ENCODE results near the gene DNM2.
A peak's percentile ranks its signal among the peaks of the same experiment; 100 is the strongest.
"Not testable (repeated sequence)": the region's sequence is repeated elsewhere in the genome, so short reads cannot be mapped to it uniquely, and the experiment has no call there.

The DNM2 gene

GRCh38 chr19:10747674-10748073, 29.8 kb downstream of the DNM2 start:
- no peak for DNase-seq
- Mint-ChIP-seq H3K4me3 (no peak overlapping the region), H3K9me3 (no peaks in the 10 kb centered on the region), H3K27me3 (no peaks in the 10 kb centered on the region), H3K27ac (peak overlapping the region; percentile 69), H3K4me1 (peaks cover 54 to 81% of the 10 kb centered on the region in 2 donors), H3K36me3 (peaks cover 6 to 9% of the 10 kb centered on the region in 2 donors)
- ATAC-seq (replicated peaks) = no peak

GRCh38 chr19:10748195-10748926, 30.5 kb downstream of the DNM2 start:
- no peak for DNase-seq
- Mint-ChIP-seq H3K4me3 (no peak overlapping the region), H3K36me3 (peaks cover 4 to 9% of the 10 kb centered on the region in 2 donors), H3K27me3 (no peaks in the 10 kb centered on the region), H3K27ac (peak overlapping the region; percentile 81), H3K4me1 (peaks cover 56 to 81% of the 10 kb centered on the region in 2 donors), H3K9me3 (no peaks in the 10 kb centered on the region)
- no peak for ATAC-seq (replicated peaks)

GRCh38 chr19:10748927-10749434, 31.1 kb downstream of the DNM2 start:
- Mint-ChIP-seq H3K4me3 (peak overlapping the region in 1 of 2 donors; percentile 15), H3K27ac (peak overlapping the region; percentile 81), H3K27me3 (no peaks in the 10 kb centered on the region), H3K9me3 (no peaks in the 10 kb centered on the region), H3K4me1 (peaks cover 56 to 84% of the 10 kb centered on the region in 2 donors), H3K36me3 (peaks cover 4 to 9% of the 10 kb centered on the region in 2 donors)
- DNase-seq (no peak), ATAC-seq (replicated peaks) (peak; percentile 58 to 70)

GRCh38 chr19:10749435-10750384, 31.8 kb downstream of the DNM2 start:
- peaks cover 4 to 12% of the 10 kb centered on the region in 2 donors for H3K36me3 Mint-ChIP-seq
- peak overlapping the region in 1 of 2 donors; percentile 15 for H3K4me3 Mint-ChIP-seq
- ATAC-seq (replicated peaks) = no peak

GRCh38 chr19:10751109-10751953, 33.5 kb downstream of the DNM2 start:
- DNase-seq (no peak), ATAC-seq (replicated peaks) (no peak)
- H3K36me3 Mint-ChIP-seq = peaks cover 5 to 20% of the 10 kb centered on the region in 2 donors
- no peaks in the 10 kb centered on the region for H3K27me3 Mint-ChIP-seq
- H3K4me1 Mint-ChIP-seq = peaks cover 57 to 87% of the 10 kb centered on the region in 2 donors
- peak overlapping the region; percentile 91 for H3K27ac Mint-ChIP-seq
- peak overlapping the region in 1 of 2 donors; percentile 33 for H3K4me3 Mint-ChIP-seq
- no peaks in the 10 kb centered on the region for H3K9me3 Mint-ChIP-seq

More at GRCh38 chr19:10749435-10750384, 31.8 kb downstream of the DNM2 start:
- Mint-ChIP-seq H3K9me3 (no peaks in the 10 kb centered on the region), H3K4me1 (peaks cover 57 to 91% of the 10 kb centered on the region in 2 donors), H3K27ac (peak overlapping the region; percentile 81), H3K27me3 (no peaks in the 10 kb centered on the region)
- no peak for DNase-seq

- peaks cover 65 to 93% of the 10 kb centered on the region in 2 donors for H3K4me1 Mint-ChIP-seq
- no peaks in the 10 kb centered on the region for H3K27me3 Mint-ChIP-seq
- no peaks in the 10 kb centered on the region for H3K9me3 Mint-ChIP-seq
- H3K27ac Mint-ChIP-seq = peak overlapping the region; percentile 91
- peaks cover 11 to 23% of the 10 kb centered on the region in 2 donors for H3K36me3 Mint-ChIP-seq
- ATAC-seq (replicated peaks) (no peak), DNase-seq (no peak)
- H3K4me3 Mint-ChIP-seq = no peak overlapping the region
Observed at GRCh38 chr19:10752237-10752912, 34.5 kb downstream of the DNM2 start.

GRCh38 chr19:10752913-10753704, 35.2 kb downstream of the DNM2 start:
- ATAC-seq (replicated peaks) (no peak), DNase-seq (no peak)
- Mint-ChIP-seq H3K36me3 (peaks cover 9 to 20% of the 10 kb centered on the region in 2 donors), H3K4me1 (peaks cover 59 to 92% of the 10 kb centered on the region in 2 donors), H3K27ac (peak overlapping the region; percentile 31), H3K9me3 (no peaks in the 10 kb centered on the region), H3K27me3 (no peaks in the 10 kb centered on the region), H3K4me3 (no peak overlapping the region)

GRCh38 chr19:10756371-10756770, 38.5 kb downstream of the DNM2 start:
- H3K4me1 Mint-ChIP-seq = peaks cover 53 to 86% of the 10 kb centered on the region in 2 donors
- DNase-seq (no peak), ATAC-seq (replicated peaks) (no peak)
- H3K4me3 Mint-ChIP-seq = no peak overlapping the region
- H3K9me3 Mint-ChIP-seq = peaks cover 4% of the 10 kb centered on the region in 2 donors
- peak overlapping the region; percentile 86 for H3K27ac Mint-ChIP-seq
- H3K27me3 Mint-ChIP-seq = no peaks in the 10 kb centered on the region
- peaks cover 26 to 44% of the 10 kb centered on the region in 2 donors for H3K36me3 Mint-ChIP-seq

GRCh38 chr19:10756791-10757190, 38.9 kb downstream of the DNM2 start:
- peaks cover 4% of the 10 kb centered on the region in 2 donors for H3K9me3 Mint-ChIP-seq
- peaks cover 30 to 46% of the 10 kb centered on the region in 2 donors for H3K36me3 Mint-ChIP-seq
- H3K4me3 Mint-ChIP-seq = no peak overlapping the region
- peaks cover 53 to 86% of the 10 kb centered on the region in 2 donors for H3K4me1 Mint-ChIP-seq
- H3K27ac Mint-ChIP-seq = peak overlapping the region; percentile 86
- ATAC-seq (replicated peaks) (no peak), DNase-seq (no peak)
- no peaks in the 10 kb centered on the region for H3K27me3 Mint-ChIP-seq

- DNase-seq; ATAC-seq (replicated peaks); H3K27me3 Mint-ChIP-seq; H3K4me3 Mint-ChIP-seq; H3K27ac Mint-ChIP-seq; H3K9me3 Mint-ChIP-seq: not testable (repeated sequence)
- H3K36me3 Mint-ChIP-seq = peaks cover 36 to 52% of the 10 kb centered on the region in 2 donors
- H3K4me1 Mint-ChIP-seq = peaks cover 53 to 86% of the 10 kb centered on the region in 2 donors
Observed at GRCh38 chr19:10758050-10758449, 40.2 kb downstream of the DNM2 start.

GRCh38 chr19:10758978-10759377, 41.1 kb downstream of the DNM2 start:
- no peak for DNase-seq
- H3K36me3 Mint-ChIP-seq = peaks cover 43 to 57% of the 10 kb centered on the region in 2 donors
- no peaks in the 10 kb centered on the region for H3K27me3 Mint-ChIP-seq
- no peak for ATAC-seq (replicated peaks)
- peak overlapping the region; percentile 82 to 85 for H3K4me3 Mint-ChIP-seq
- H3K9me3 Mint-ChIP-seq = peaks cover 4% of the 10 kb centered on the region in 2 donors
- peaks cover 59 to 87% of the 10 kb centered on the region in 2 donors for H3K4me1 Mint-ChIP-seq
- peak overlapping the region; percentile 95 for H3K27ac Mint-ChIP-seq

GRCh38 chr19:10760273-10760944, 42.5 kb downstream of the DNM2 start:
- H3K4me3 Mint-ChIP-seq = peak overlapping the region; percentile 82 to 85
- peak overlapping the region; percentile 95 for H3K27ac Mint-ChIP-seq
- peak; percentile 64 to 71 for ATAC-seq (replicated peaks)
- DNase-seq = peak; percentile 47
- peaks cover 59 to 86% of the 10 kb centered on the region in 2 donors for H3K4me1 Mint-ChIP-seq
- H3K9me3 Mint-ChIP-seq = peaks cover 4% of the 10 kb centered on the region in 2 donors
- H3K27me3 Mint-ChIP-seq = no peaks in the 10 kb centered on the region
- H3K36me3 Mint-ChIP-seq = peaks cover 53 to 55% of the 10 kb centered on the region in 2 donors

Data from stimulated activated naive B cell treated with anti-CD40 and anti-IgM and Interleukin-4, amounts not matched to agents 10 μg/mL and 1 μg/mL and 100 μg/mL, for 72 hours (primary cell).